Astrocyte of the cerebellum (primary cell): Measurements from ENCODE around the gene RSKR.
A peak's percentile ranks its signal among the peaks of the same experiment; 100 is the strongest.

Experiments
- DNase-seq: peaks from one replicate; pipeline ENCODE4 v3.0.0-alpha.2; 2011; ENCODE audit warnings: low read depth
- H3K4me3 ChIP-seq: 2 replicates; pipeline ENCODE4 v1.5.1; 2011; ENCODE audit warnings: mild to moderate bottlenecking, low read depth, low read length, moderate library complexity
- CTCF ChIP-seq: IDR thresholded peaks from 2 replicates; pipeline ENCODE4 v1.5.1; 2012; ENCODE audit warnings: low read length, low read depth, moderate library complexity, mild to moderate bottlenecking; ENCODE audit errors: missing control alignments
- in situ Hi-C: cut with HindIII; loops from 2 replicates; pipeline ENCODE4 v1.10.0; 2017; ENCODE audit warnings: low sequenced_read_pairs

The RSKR gene

GRCh38 chr17:28597606-28598383 lies 16.2 kb downstream of the RSKR start:
- in situ Hi-C loops, result no loop called here
- peak overlapping the region; percentile 75 for H3K4me3 ChIP-seq
- DNase-seq, result no peak
- no peak for TF ChIP-seq CTCF

- in situ Hi-C loops, result no loop called here
- TF ChIP-seq CTCF, result no peak
- no peak overlapping the region for H3K4me3 ChIP-seq
- no peak for DNase-seq
Measured at GRCh38 chr17:28592260-28592659, 21.7 kb downstream of the RSKR start.

GRCh38 chr17:28585851-28586250 lies 28.1 kb downstream of the RSKR start:
- no peak for DNase-seq
- no peak overlapping the region for H3K4me3 ChIP-seq
- no peak for TF ChIP-seq CTCF
- in situ Hi-C loops, result no loop called here

- DNase-seq, result no peak
- no peak overlapping the region for H3K4me3 ChIP-seq
- TF ChIP-seq CTCF, result no peak
- in situ Hi-C loops, result no loop called here
Measured at GRCh38 chr17:28584434-28584833, 29.6 kb downstream of the RSKR start.

GRCh38 chr17:28582513-28582912 lies 31.5 kb downstream of the RSKR start:
- no peak overlapping the region for H3K4me3 ChIP-seq
- in situ Hi-C loops, result no loop called here
- TF ChIP-seq CTCF, result no peak
- no peak for DNase-seq

- H3K4me3 ChIP-seq, result no peak overlapping the region
- no peak for TF ChIP-seq CTCF
- in situ Hi-C loops, result no loop called here
- DNase-seq, result no peak
Measured at GRCh38 chr17:28580959-28581358, 33.0 kb downstream of the RSKR start.

- H3K4me3 ChIP-seq, result no peak overlapping the region
- no peak for DNase-seq
- TF ChIP-seq CTCF, result no peak
- in situ Hi-C loops, result loop anchor here (5.0 kb wide), 1 partner anchor 38 kb away; no protein-coding TSS in a partner anchor
Measured at GRCh38 chr17:28579526-28579925, 34.5 kb downstream of the RSKR start.
